ENCODE data around the gene ZNF778. TPM values are rescaled to one million over a fixed set of nuclear protein-coding genes. Genes with fewer than 3 reads are reported as not detected.

ZNF778 gene
- total and polyA plus RNA-seq, 2 experiments from 2014 or later, result 1.3 to 2.9 TPM

DNA sequence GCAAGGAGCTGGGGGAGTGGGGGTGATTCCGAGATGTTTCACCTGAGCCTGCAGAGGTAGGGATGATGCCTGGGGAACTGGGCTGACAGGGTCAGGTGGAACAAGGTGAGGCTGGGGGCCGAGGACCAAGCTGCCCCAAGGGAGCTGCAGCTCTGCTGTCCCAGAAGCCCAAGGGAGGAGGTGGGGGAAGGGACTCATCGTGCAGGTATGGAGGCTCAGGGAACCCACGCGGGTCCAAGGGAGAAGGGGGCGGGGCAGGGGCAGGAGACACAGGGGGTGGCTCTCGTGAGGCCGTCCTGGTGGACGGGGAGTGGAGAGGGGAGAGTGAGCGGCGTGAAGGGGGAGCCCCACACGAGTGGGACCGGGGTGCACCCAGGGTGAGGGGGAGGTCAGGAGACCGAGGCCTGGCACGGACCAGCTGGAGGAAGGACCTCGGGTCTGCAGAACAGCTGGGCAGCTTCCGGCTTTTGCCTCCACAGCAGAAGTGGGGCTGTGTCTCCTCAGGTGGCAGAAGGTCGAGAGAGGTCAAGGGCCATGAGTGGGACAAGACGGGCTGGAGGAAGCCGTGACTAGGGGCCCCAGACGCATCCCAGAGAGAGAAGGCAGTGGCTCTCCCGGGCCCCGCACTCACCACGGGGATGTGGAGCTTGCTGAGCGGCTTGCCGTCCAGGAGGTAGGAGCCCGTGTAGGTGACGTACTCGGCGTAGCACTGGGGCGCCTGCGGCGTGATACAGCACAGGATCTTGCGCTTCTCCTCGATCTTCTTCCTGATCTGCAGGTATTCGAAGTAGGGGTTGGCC, 61.1 kb downstream of the ZNF778 start:
- Histone ChIP-seq H3K27ac (no peak overlapping the region), H2AFZ (no peak overlapping the region), H3K79me2 (peaks cover 3% of the 10 kb centered on the region), H3K9me2 (replicated peaks; ENCODE audit: insufficient read depth) (no peaks in the 10 kb centered on the region), H3K9me3 (ENCODE audit: low read depth) (no peaks in the 10 kb centered on the region), H3K4me2 (no peak overlapping the region), H3K36me3 (replicated peaks; ENCODE audit: insufficient read depth, low read depth) (no peaks in the 10 kb centered on the region), H4K20me1 (ENCODE audit: insufficient read depth, poor library complexity, severe bottlenecking) (peaks cover 6% of the 10 kb centered on the region), H3K4me3 (no peak overlapping the region), H3K27me3 (no peaks in the 10 kb centered on the region), H3K4me1 (ENCODE audit: insufficient read depth) (no peaks in the 10 kb centered on the region)
- WGBS (ENCODE audit: low lambda C conversion rate, missing lambda C conversion rate), result 97% methylated on average over 27 of the region's 36 CpGs
- DNase-seq (ENCODE audit: low spot score), result no peak
- TF ChIP-seq CTCF (IDR thresholded peaks at IDR 0.05; ENCODE audit: poor library complexity) (no peak), EZH2 (IDR thresholded peaks at IDR 0.05; ENCODE audit: borderline replicate concordance) (no peak), EZH2phosphoT487 (IDR thresholded peaks at IDR 0.05; ENCODE audit: low read depth, severe bottlenecking, unreplicated experiment) (no peak)

DNA sequence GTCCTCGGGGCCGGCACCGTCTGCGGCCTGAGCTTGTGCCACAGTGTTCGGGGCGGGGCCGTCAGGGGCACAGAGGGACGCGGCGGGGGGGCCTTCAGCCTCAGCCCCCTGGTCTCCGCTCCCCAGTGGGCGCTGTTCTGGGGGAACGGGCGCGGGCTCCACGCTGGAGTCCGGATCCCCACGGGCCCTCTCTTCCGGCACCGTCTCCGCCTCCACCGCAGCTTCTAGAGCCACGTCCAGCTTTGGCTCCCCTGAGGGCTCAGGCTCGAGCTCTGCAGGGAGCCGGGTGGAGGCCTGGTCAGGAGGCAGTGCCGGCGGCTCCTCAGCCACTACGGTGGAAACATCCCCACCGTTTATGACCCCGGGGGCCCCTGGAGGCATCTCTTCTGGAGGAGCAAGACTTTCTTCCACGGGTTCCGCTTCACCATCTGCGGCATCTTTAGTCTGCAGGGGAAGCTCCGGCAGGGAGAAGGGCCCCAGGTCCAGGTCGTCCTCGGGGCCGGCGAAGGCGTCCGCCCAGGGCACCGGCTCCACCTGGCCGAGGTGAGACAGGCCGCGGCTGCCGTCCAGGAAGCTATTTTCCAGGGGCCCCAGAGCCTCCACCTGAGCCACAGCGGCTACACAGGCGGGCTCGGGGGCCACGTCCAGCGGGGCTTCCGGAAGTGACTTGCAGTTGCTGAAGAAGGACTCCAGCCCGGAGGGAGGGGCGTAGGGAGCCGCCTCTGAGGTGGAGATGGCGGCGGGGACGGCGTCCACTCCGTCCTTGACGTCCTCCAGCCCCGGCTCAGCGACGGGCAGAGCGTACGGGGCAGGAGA, 62.4 kb downstream of the ZNF778 start:
- Histone ChIP-seq H3K4me3 (no peak overlapping the region), H3K9me3 (ENCODE audit: low read depth) (no peaks in the 10 kb centered on the region), H3K9me2 (replicated peaks; ENCODE audit: insufficient read depth) (no peaks in the 10 kb centered on the region), H3K27me3 (no peaks in the 10 kb centered on the region), H2AFZ (no peak overlapping the region), H3K36me3 (replicated peaks; ENCODE audit: insufficient read depth, low read depth) (no peaks in the 10 kb centered on the region), H3K27ac (no peak overlapping the region), H3K4me1 (ENCODE audit: insufficient read depth) (no peaks in the 10 kb centered on the region), H3K4me2 (no peak overlapping the region), H4K20me1 (ENCODE audit: insufficient read depth, poor library complexity, severe bottlenecking) (peaks cover 6% of the 10 kb centered on the region), H3K79me2 (peaks cover 3% of the 10 kb centered on the region)
- 97% methylated on average over 49 of the region's 65 CpGs for WGBS (ENCODE audit: low lambda C conversion rate, missing lambda C conversion rate)
- no peak for TF ChIP-seq EZH2 (IDR thresholded peaks at IDR 0.05; ENCODE audit: borderline replicate concordance)
- no peak for TF ChIP-seq CTCF (IDR thresholded peaks at IDR 0.05; ENCODE audit: poor library complexity)
- no peak for TF ChIP-seq EZH2phosphoT487 (IDR thresholded peaks at IDR 0.05; ENCODE audit: low read depth, severe bottlenecking, unreplicated experiment)
- no peak for DNase-seq (ENCODE audit: low spot score)

DNA sequence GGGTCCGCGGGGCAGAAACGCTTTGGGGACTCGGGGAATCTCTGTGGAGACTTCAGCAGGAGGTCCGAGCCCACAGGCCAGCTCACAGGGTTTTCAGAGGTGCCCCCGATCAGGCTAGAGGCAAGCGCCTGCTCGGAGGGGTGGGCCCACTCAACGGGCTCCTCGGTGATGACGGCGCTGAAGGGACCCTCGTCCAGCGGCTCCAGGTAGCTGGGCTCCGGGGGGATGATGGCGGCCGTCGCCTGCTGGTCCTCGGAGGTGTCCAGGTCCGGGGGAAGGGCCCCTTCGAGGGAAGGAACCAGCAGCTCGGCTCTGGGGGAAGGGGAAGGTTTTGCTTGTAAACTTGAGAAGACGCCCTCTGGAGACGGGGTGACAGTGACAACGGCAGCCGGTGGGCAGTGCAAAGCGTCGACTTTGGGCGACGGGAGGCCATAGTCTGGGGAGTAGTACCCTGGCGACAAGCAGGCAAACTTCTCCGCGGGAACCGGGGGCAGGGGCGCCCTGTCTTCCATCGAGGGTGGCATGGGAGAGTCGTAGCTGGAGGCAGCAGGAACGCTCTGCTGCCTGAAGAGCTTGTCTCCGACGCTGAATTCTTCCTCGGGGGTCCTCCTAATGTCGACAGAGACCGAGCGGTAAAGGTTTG, 63.2 kb downstream of the ZNF778 start:
- no peaks in the 10 kb centered on the region for H3K36me3 ChIP-seq (replicated peaks; ENCODE audit: insufficient read depth, low read depth)
- no peak for DNase-seq (ENCODE audit: low spot score)
- H3K4me1 ChIP-seq (ENCODE audit: insufficient read depth), result no peaks in the 10 kb centered on the region
- no peak overlapping the region for H2AFZ ChIP-seq
- no peak overlapping the region for H3K4me2 ChIP-seq
- 97% methylated on average over 39 of the region's 44 CpGs for WGBS (ENCODE audit: low lambda C conversion rate, missing lambda C conversion rate)
- H3K79me2 ChIP-seq, result peaks cover 3% of the 10 kb centered on the region
- H3K4me3 ChIP-seq, result no peak overlapping the region
- peaks cover 6% of the 10 kb centered on the region for H4K20me1 ChIP-seq (ENCODE audit: insufficient read depth, poor library complexity, severe bottlenecking)
- TF ChIP-seq EZH2phosphoT487 (IDR thresholded peaks at IDR 0.05; ENCODE audit: low read depth, severe bottlenecking, unreplicated experiment), result no peak
- no peak for TF ChIP-seq EZH2 (IDR thresholded peaks at IDR 0.05; ENCODE audit: borderline replicate concordance)
- TF ChIP-seq CTCF (IDR thresholded peaks at IDR 0.05; ENCODE audit: poor library complexity), result no peak
- no peaks in the 10 kb centered on the region for H3K27me3 ChIP-seq
- no peak overlapping the region for H3K27ac ChIP-seq
- H3K9me2 ChIP-seq (replicated peaks; ENCODE audit: insufficient read depth), result no peaks in the 10 kb centered on the region
- no peaks in the 10 kb centered on the region for H3K9me3 ChIP-seq (ENCODE audit: low read depth)

Data from hepatocyte (in vitro differentiated cells).